SKM-1 (cell line): ENCODE measurements around the gene CORO7.

Source experiments
- DNase-seq: peaks from one replicate; lab custom pipeline; 2025; ENCODE audit not compliant: unreplicated experiment; lab: John Stamatoyannopoulos, UW

Gene CORO7

GRCh38 chr16:4373356-4373908, 43.0 kb downstream of the CORO7 start:
- DNase-seq, result no peak

- DNase-seq, result no peak
These were observed 43.6 kb downstream of the CORO7 start for GRCh38 chr16:4372578-4373355.

GRCh38 chr16:4372001-4372577, 44.3 kb downstream of the CORO7 start:
- no peak for DNase-seq

GRCh38 chr16:4371357-4372000, 44.9 kb downstream of the CORO7 start, which contains the start of gene VASN:
TSS of gene VASN (plus strand) at chr16:4371848. CDS start at chr16:4380878, 9,030 bp downstream.
- DNase-seq, result no peak

- DNase-seq, result no peak
These were observed 45.6 kb downstream of the CORO7 start for GRCh38 chr16:4370570-4371356.

- DNase-seq, result no peak
These were observed 46.2 kb downstream of the CORO7 start for GRCh38 chr16:4370151-4370550.

- DNase-seq, result no peak
These were observed 47.2 kb downstream of the CORO7 start for GRCh38 chr16:4369007-4369733.

GRCh38 chr16:4367393-4367856, 49.0 kb downstream of the CORO7 start:
- no peak for DNase-seq

GRCh38 chr16:4366016-4366415, 50.4 kb downstream of the CORO7 start:
- no peak for DNase-seq

- no peak for DNase-seq
These were observed 50.8 kb downstream of the CORO7 start for GRCh38 chr16:4365615-4366014.

GRCh38 chr16:4365014-4365406, 51.4 kb downstream of the CORO7 start:
- DNase-seq, result no peak

- DNase-seq, result no peak
These were observed 52.0 kb downstream of the CORO7 start for GRCh38 chr16:4364196-4365013.

- DNase-seq, result no peak
These were observed 53.8 kb downstream of the CORO7 start for GRCh38 chr16:4362476-4363135.

GRCh38 chr16:4361944-4362311, 54.5 kb downstream of the CORO7 start:
- no peak for DNase-seq

- no peak for DNase-seq
These were observed 55.1 kb downstream of the CORO7 start for GRCh38 chr16:4361033-4361943.

GRCh38 chr16:4360538-4361021, 55.8 kb downstream of the CORO7 start:
- no peak for DNase-seq

GRCh38 chr16:4359914-4360313, 56.5 kb downstream of the CORO7 start:
- DNase-seq, result no peak
